WERI-Rb-1 (cell line): ENCODE data around the gene KDM6B.
A peak's percentile ranks its signal among the peaks of the same experiment; 100 is the strongest.

Experiments used
- DNase-seq: peaks from one replicate; pipeline ENCODE4 v3.0.0-alpha.2; 2020
- H3K27ac ChIP-seq: fragments of 250-450 bp; sonication (Bioruptor Pico); 2 replicates; pipeline ENCODE4 v1.5.1; 2020; ENCODE audit warnings: mild to moderate bottlenecking, moderate library complexity
- H3K27me3 ChIP-seq: fragments of 250-450 bp; sonication (Bioruptor Pico); 2 replicates; pipeline ENCODE4 v1.5.1; 2021; ENCODE audit warnings: mild to moderate bottlenecking, low read depth, moderate library complexity; ENCODE audit not compliant: insufficient read depth, severe bottlenecking
- H3K36me3 ChIP-seq: fragments of 250-450 bp; sonication (Bioruptor Pico); 2 replicates; pipeline ENCODE4 v1.5.1; 2020; ENCODE audit warnings: mild to moderate bottlenecking, moderate library complexity
- H3K4me3 ChIP-seq: 2 replicates; pipeline ENCODE4 v1.5.1; 2011; ENCODE audit warnings: low read depth, mild to moderate bottlenecking, control low read depth, low read length
- H3K9me3 ChIP-seq: fragments of 250-450 bp; sonication (Bioruptor Pico); 2 replicates; pipeline ENCODE4 v1.5.1; 2021; ENCODE audit warnings: mild to moderate bottlenecking, moderate library complexity; ENCODE audit not compliant: severe bottlenecking
- TF ChIP-seq, protein P1 (sequence below): IDR thresholded peaks from 2 replicates; pipeline ENCODE4 v1.5.1; 2011; ENCODE audit warnings: low read depth, mild to moderate bottlenecking, control low read depth, inconsistent platforms, low read length

Gene KDM6B

GRCh38 chr17:7848131-7848579 is 14.1 kb downstream of the KDM6B start:
- no peaks in the 10 kb centered on the region for H3K27me3 ChIP-seq
- no peaks in the 10 kb centered on the region for H3K9me3 ChIP-seq
- H3K36me3 ChIP-seq: peaks cover 57% of the 10 kb centered on the region
- H3K4me3 ChIP-seq: no peak overlapping the region
- no peak for DNase-seq
- H3K27ac ChIP-seq: no peak overlapping the region
- TF ChIP-seq, protein P1, sequence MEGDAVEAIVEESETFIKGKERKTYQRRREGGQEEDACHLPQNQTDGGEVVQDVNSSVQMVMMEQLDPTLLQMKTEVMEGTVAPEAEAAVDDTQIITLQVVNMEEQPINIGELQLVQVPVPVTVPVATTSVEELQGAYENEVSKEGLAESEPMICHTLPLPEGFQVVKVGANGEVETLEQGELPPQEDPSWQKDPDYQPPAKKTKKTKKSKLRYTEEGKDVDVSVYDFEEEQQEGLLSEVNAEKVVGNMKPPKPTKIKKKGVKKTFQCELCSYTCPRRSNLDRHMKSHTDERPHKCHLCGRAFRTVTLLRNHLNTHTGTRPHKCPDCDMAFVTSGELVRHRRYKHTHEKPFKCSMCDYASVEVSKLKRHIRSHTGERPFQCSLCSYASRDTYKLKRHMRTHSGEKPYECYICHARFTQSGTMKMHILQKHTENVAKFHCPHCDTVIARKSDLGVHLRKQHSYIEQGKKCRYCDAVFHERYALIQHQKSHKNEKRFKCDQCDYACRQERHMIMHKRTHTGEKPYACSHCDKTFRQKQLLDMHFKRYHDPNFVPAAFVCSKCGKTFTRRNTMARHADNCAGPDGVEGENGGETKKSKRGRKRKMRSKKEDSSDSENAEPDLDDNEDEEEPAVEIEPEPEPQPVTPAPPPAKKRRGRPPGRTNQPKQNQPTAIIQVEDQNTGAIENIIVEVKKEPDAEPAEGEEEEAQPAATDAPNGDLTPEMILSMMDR: no peak

DNA sequence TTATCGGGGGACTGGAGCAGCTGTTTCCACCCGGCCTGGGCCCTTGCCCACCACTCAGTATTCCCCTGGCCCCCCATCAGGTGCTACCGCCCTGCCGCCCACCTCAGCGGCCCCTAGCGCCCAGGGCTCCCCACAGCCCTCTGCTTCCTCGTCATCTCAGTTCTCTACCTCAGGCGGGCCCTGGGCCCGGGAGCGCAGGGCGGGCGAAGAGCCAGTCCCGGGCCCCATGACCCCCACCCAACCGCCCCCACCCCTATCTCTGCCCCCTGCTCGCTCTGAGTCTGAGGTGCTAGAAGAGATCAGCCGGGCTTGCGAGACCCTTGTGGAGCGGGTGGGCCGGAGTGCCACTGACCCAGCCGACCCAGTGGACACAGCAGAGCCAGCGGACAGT is 14.7 kb downstream of the KDM6B start:
- TF ChIP-seq, protein P1: no peak
- DNase-seq: no peak
- Histone ChIP-seq H3K36me3 (peaks cover 58% of the 10 kb centered on the region), H3K27me3 (no peaks in the 10 kb centered on the region), H3K4me3 (no peak overlapping the region), H3K27ac (no peak overlapping the region), H3K9me3 (no peaks in the 10 kb centered on the region)

DNA sequence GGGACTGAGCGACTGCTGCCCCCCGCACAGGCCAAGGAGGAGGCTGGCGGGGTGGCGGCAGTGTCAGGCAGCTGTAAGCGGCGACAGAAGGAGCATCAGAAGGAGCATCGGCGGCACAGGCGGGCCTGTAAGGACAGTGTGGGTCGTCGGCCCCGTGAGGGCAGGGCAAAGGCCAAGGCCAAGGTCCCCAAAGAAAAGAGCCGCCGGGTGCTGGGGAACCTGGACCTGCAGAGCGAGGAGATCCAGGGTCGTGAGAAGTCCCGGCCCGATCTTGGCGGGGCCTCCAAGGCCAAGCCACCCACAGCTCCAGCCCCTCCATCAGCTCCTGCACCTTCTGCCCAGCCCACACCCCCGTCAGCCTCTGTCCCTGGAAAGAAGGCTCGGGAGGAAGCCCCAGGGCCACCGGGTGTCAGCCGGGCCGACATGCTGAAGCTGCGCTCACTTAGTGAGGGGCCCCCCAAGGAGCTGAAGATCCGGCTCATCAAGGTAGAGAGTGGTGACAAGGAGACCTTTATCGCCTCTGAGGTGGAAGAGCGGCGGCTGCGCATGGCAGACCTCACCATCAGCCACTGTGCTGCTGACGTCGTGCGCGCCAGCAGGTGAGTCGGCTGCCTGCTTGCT is 15.2 kb downstream of the KDM6B start:
- Histone ChIP-seq H3K4me3 (no peak overlapping the region), H3K27ac (no peak overlapping the region), H3K9me3 (no peaks in the 10 kb centered on the region), H3K36me3 (peaks cover 58% of the 10 kb centered on the region), H3K27me3 (no peaks in the 10 kb centered on the region)
- no peak for DNase-seq
- TF ChIP-seq, protein P1: no peak

DNA sequence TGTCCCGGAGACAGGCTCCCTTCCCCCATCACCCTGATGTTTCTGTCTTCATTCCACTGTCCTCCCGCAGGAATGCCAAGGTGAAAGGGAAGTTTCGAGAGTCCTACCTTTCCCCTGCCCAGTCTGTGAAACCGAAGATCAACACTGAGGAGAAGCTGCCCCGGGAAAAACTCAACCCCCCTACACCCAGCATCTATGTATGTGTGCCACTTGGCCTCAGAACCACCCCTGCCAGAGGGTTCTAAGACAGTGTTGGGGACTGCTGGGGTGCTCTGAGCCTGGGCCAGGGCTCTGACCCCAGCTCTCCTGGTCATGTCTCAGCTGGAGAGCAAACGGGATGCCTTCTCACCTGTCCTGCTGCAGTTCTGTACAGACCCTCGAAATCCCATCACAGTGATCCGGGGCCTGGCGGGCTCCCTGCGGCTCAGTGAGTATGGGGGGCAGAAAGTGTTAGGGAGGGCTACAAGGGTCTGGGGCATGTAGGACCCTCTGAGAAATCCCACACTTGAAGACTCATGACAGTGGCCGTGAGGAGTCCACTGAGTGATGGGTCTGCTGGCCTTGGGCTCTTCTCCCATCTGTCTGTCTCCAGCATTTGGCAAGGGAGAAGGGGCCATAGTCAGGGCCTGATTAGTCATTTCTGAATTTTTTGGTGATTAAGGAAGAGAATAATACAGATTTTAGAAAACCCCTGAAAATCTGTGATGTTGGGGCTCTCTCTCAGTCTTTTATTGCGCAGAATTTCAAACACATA is 15.9 kb downstream of the KDM6B start:
- no peak overlapping the region for H3K4me3 ChIP-seq
- DNase-seq: no peak

GRCh38 chr17:7850701-7851437 is 16.9 kb downstream of the KDM6B start:
- Histone ChIP-seq H3K4me3 (no peak overlapping the region), H3K9me3 (no peaks in the 10 kb centered on the region), H3K27me3 (no peaks in the 10 kb centered on the region), H3K36me3 (peaks cover 59% of the 10 kb centered on the region), H3K27ac (0 out of 2 replicates have a peak overlapping the region, but pooled peaks have one; percentile 19)
- TF ChIP-seq, protein P1: no peak
- no peak for DNase-seq

More for the DNA sequence above, 15.9 kb downstream of the KDM6B start:
- no peaks in the 10 kb centered on the region for H3K9me3 ChIP-seq
- peaks cover 58% of the 10 kb centered on the region for H3K36me3 ChIP-seq
- no peaks in the 10 kb centered on the region for H3K27me3 ChIP-seq
- TF ChIP-seq, protein P1: no peak
- no peak overlapping the region for H3K27ac ChIP-seq
